Measurements from ENCODE around the gene ZW10. TPM values are rescaled to one million over a fixed set of nuclear protein-coding genes. Genes with fewer than 3 reads are reported as not detected.

Gene ZW10
- total RNA-seq, 1 experiment from 2014 or later, result 29.1 TPM

GRCh38 chr11:113697111-113697510 lies 76.4 kb downstream of the ZW10 start:
- H3K27me3 ChIP-seq (ENCODE audit: control insufficient read depth, insufficient read depth, low read length), result no peaks in the 10 kb centered on the region
- H3K36me3 ChIP-seq (replicated peaks; ENCODE audit: control insufficient read depth, insufficient read depth, low read length), result no peaks in the 10 kb centered on the region
- no peak for DNase-seq
- no peak overlapping the region for H3K4me3 ChIP-seq (ENCODE audit: insufficient read depth, low read depth, low read length)

- no peaks in the 10 kb centered on the region for H3K36me3 ChIP-seq (replicated peaks; ENCODE audit: control insufficient read depth, insufficient read depth, low read length)
- H3K27me3 ChIP-seq (ENCODE audit: control insufficient read depth, insufficient read depth, low read length), result no peaks in the 10 kb centered on the region
- DNase-seq, result no peak
- H3K4me3 ChIP-seq (ENCODE audit: insufficient read depth, low read depth, low read length), result no peak overlapping the region
Observed at GRCh38 chr11:113695207-113695606, 78.3 kb downstream of the ZW10 start.

- Histone ChIP-seq H3K27me3 (ENCODE audit: control insufficient read depth, insufficient read depth, low read length) (no peaks in the 10 kb centered on the region), H3K36me3 (replicated peaks; ENCODE audit: control insufficient read depth, insufficient read depth, low read length) (no peaks in the 10 kb centered on the region), H3K4me3 (ENCODE audit: insufficient read depth, low read depth, low read length) (no peak overlapping the region)
- no peak for DNase-seq
Observed at GRCh38 chr11:113694390-113694789, 79.1 kb downstream of the ZW10 start.

GRCh38 chr11:113693030-113693429 lies 80.5 kb downstream of the ZW10 start:
- DNase-seq, result peak; percentile 59
- H3K36me3 ChIP-seq (replicated peaks; ENCODE audit: control insufficient read depth, insufficient read depth, low read length), result no peaks in the 10 kb centered on the region
- no peak overlapping the region for H3K4me3 ChIP-seq (ENCODE audit: insufficient read depth, low read depth, low read length)
- no peaks in the 10 kb centered on the region for H3K27me3 ChIP-seq (ENCODE audit: control insufficient read depth, insufficient read depth, low read length)

GRCh38 chr11:113690619-113691569 lies 82.6 kb downstream of the ZW10 start:
- peak; percentile 93 for DNase-seq

GRCh38 chr11:113689768-113690618 lies 83.5 kb downstream of the ZW10 start:
- H3K4me3 ChIP-seq (ENCODE audit: insufficient read depth, low read depth, low read length), result no peak overlapping the region
- no peaks in the 10 kb centered on the region for H3K36me3 ChIP-seq (replicated peaks; ENCODE audit: control insufficient read depth, insufficient read depth, low read length)
- H3K27me3 ChIP-seq (ENCODE audit: control insufficient read depth, insufficient read depth, low read length), result no peaks in the 10 kb centered on the region
- peak; percentile 38 for DNase-seq

More at GRCh38 chr11:113690619-113691569, 82.6 kb downstream of the ZW10 start:
- Histone ChIP-seq H3K4me3 (ENCODE audit: insufficient read depth, low read depth, low read length) (no peak overlapping the region), H3K36me3 (replicated peaks; ENCODE audit: control insufficient read depth, insufficient read depth, low read length) (no peaks in the 10 kb centered on the region), H3K27me3 (ENCODE audit: control insufficient read depth, insufficient read depth, low read length) (no peaks in the 10 kb centered on the region)

- no peak overlapping the region for H3K4me3 ChIP-seq (ENCODE audit: insufficient read depth, low read depth, low read length)
- no peaks in the 10 kb centered on the region for H3K27me3 ChIP-seq (ENCODE audit: control insufficient read depth, insufficient read depth, low read length)
- DNase-seq, result peak; percentile 8
- no peaks in the 10 kb centered on the region for H3K36me3 ChIP-seq (replicated peaks; ENCODE audit: control insufficient read depth, insufficient read depth, low read length)
Observed at GRCh38 chr11:113685654-113686359, 87.7 kb downstream of the ZW10 start.

- Histone ChIP-seq H3K36me3 (replicated peaks; ENCODE audit: control insufficient read depth, insufficient read depth, low read length) (no peaks in the 10 kb centered on the region), H3K27me3 (ENCODE audit: control insufficient read depth, insufficient read depth, low read length) (no peaks in the 10 kb centered on the region), H3K4me3 (ENCODE audit: insufficient read depth, low read depth, low read length) (no peak overlapping the region)
- peak; percentile 16 for DNase-seq
Observed at GRCh38 chr11:113684496-113684895, 89.0 kb downstream of the ZW10 start.

GRCh38 chr11:113683481-113684046 lies 89.9 kb downstream of the ZW10 start:
- no peaks in the 10 kb centered on the region for H3K27me3 ChIP-seq (ENCODE audit: control insufficient read depth, insufficient read depth, low read length)
- no peak for DNase-seq

More at GRCh38 chr11:113683481-113684046, 89.9 kb downstream of the ZW10 start:
- no peak overlapping the region for H3K4me3 ChIP-seq (ENCODE audit: insufficient read depth, low read depth, low read length)
- no peaks in the 10 kb centered on the region for H3K36me3 ChIP-seq (replicated peaks; ENCODE audit: control insufficient read depth, insufficient read depth, low read length)

Other genes starting within 250 kb of the ZW10 start
- 0.21 and 0.44 TPM in 2 replicates for gene TMPRSS5, start 67.4 kb downstream of the ZW10 start, total RNA-seq (2014; rRNA removed; shearing (Covaris generic))
- not detected in 2 replicates for gene CLDN25, start 6.1 kb upstream of the ZW10 start, total RNA-seq (2014; rRNA removed; shearing (Covaris generic))
- 88.4 and 142 TPM in 2 replicates for gene USP28, start 101.9 kb upstream of the ZW10 start, total RNA-seq (2014; rRNA removed; shearing (Covaris generic))
- gene HTR3B, start 131.1 kb upstream of the ZW10 start, total RNA-seq (2014; rRNA removed; shearing (Covaris generic)), result not detected in 2 replicates
- 2.0 and 5.4 TPM in 2 replicates for gene HTR3A, start 201.4 kb upstream of the ZW10 start, total RNA-seq (2014; rRNA removed; shearing (Covaris generic))

Measured in H7 (cell line).